ENCODE data around the gene SH2D3C.
"Not testable (repeated sequence)": the region's sequence is repeated elsewhere in the genome, so short reads cannot be mapped to it uniquely, and the experiment has no call there.

Gene SH2D3C

DNA sequence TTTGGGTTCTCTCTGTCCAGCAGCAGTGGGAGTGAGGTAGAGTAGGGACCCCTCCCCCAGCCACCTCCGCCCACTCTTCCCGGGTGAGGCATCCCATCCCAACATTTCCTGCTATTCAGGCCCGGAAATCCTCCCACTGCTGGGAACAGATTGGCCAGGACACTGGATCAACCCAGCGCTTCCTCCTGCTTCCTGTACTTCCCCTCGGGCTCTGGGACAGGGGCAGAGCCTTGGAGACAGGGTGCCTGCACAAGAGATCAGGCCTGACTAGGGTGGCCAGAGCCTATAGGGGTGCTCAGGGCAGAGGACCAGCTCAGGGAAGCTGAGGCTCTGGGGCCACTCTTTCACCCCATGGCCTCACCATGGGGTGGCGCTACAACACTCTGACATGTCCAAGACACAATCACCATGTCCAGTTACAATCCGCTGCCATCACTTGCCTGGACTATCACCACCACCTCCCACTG is 14.5 kb downstream of the SH2D3C start:
- DNase-seq: peak; percentile 17

DNA sequence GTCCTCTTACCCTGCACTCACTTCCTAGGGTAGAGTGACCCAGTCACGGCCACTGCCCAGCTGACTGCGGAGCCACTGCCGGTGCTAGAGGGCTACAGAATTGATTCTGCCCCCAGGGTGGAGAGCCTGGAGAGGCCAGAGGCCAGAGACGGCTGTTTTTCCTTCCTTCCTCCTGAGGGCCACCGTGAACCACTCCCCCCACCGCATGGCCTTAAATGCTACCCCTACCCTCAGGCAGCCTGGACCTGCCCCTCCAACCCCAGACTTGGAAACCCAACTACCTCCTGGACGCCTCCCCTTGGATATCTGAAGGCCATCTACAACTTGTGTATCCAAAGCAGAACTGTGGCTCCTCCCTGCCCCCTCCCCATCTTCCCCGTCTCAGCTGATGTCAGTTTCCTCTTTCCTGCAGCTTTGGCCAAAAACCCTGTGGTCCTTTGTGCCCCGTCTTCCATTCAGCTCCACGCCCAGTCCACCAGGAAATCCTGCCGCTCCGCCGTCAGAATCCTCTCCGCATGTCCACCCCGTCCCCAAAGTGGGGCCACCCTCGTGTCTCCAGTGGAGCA is 16.3 kb downstream of the SH2D3C start:
- no peak for DNase-seq

DNA sequence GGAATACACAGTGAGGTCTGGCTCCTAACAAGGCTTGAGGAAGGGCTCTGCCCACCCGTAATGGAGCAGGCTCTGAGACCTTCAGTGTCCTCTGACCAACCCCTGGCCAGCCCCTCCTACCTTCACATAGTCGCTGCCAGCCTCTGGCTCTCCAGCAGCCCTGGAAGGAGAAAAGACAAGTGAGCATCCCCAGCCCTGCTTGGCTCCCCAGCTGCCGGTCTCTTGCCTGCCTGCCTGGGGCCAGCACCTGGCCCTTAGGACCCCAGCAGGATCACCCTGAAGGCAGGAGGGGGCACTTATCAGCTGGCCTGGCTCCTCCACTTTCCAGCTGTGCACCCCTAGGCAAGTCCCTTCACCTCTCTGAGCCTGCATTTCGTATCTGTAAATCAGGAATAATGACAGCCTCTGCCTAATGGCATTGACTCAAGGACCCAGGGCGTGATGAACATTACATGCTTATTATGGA is 16.9 kb downstream of the SH2D3C start:
- no peak for DNase-seq

DNA sequence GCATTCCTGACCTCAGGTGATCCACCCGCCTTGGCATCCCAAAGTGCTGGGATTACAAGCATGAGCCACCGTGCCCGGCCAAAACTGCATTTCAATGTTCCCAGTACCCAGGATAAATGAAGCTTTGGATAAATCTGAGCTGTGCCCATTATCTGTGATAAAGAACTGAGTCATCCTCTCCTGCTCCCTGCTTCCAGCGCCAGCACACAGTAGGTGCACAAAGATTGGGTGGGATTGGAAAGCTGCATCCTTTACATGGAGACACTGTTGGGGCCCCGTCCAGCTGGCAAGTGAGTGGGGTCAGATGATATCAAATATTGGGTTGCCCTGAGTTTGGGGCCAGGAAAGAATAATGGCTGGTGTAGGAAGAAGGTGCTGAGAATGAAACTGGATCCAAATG is 17.4 kb downstream of the SH2D3C start:
- no peak for DNase-seq

DNA sequence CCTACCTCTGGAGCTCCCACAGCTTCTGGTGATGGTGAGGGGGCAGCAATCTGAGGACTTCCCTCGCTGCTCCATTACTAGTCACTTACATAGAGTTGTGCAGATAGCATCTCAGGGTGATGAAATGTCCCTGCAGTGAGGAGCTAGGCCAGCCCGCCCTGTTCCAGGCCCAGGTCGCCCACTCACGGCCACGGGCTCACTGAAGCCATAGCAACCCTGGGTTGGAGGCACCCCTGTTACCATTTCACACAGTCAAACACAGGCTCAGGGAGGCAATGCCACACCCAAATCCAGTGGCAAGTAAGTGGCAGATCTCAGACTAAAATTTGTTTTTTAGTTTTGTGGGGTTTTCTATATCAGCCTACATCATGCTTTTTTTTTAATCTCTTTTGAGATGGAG is 19.6 kb downstream of the SH2D3C start:
- no peak for DNase-seq

DNA sequence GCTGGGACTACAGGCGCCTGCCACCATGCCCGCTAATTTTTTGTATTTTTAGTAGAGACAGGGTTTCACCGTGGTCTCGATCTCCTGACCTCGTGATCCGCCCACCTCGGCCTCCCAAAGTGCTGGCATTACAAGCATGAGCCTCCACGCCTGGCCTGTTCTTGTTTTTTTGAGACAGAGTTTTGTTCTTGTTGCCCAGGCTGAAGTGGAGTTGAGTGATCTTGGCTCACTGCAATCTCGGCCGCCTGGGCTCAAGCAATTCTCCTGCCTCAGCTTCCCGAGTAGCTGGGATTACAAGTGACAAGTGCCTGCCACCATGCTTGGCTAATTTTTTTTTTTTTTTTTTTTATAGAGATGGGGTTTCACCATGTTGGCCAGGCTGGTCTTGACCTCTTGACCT is 21.7 kb downstream of the SH2D3C start:
- not testable (repeated sequence) for DNase-seq

DNA sequence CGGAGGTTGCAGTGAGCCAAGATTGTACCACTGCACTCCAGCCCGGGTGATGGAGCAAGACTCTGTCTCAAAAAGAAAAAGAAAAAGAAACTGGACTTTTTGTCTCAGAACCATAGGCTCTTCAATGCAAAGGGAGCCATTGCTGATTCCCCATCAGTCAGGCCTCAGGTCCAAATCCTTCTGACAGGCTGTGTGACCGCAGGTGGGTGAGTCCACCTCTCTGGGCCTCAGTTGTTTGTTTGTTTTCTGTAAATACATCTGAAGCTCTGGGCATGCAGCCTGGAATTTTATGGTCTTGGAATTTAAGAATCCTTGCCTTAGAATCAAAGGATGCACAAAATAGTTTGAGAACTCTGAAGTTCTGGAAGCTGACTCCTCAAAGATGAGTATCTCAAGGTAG is 22.2 kb downstream of the SH2D3C start:
- no peak for DNase-seq

DNA sequence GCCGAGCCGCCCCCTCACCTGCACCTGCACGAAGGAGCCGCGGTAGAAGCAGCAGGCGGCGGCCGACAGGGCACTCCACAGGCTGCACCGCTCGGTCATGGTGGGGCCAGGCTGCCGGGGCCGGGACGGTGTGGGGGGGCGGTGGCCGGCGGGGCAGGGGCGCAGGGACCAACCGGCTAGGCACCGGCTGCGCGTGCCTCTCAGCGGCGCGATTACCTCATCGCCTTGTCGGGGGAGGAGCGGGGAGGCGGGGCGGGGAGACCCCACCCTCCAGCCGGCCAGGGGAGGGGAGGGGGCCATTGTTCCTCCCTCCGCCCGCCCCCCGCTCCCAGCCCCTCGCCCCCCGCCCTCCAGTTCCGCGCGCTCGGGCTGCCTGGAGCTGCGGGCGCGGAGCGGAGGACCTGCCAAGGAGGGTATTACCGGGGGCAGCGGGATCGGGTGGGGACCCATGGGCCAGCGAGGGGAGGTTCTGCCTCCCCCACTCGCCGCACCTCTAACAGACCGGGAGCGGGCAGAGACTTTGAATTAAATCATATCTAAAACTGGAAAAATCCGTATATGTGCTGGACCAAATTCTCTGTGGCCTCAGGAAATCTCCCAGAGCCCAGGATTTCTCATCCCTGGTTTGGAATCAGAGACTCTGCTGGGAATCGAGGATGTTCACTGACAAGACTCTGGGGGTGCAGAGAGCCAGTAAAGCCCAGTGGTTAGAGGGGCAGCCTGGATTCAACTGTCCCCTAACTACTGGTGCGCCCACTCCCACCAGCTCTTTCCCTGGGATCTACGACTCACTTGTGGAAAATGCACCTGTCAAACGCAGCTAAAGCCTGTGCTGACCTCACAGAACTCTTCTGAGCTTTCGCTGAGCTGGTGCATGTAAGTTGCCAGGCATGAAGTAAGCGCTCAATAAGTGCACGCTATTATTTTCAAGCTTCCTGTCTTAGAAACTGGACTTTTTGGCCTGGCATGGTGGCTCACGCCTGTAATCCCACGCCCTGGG is 23.1 kb downstream of the SH2D3C start:
- no peak for DNase-seq

DNA sequence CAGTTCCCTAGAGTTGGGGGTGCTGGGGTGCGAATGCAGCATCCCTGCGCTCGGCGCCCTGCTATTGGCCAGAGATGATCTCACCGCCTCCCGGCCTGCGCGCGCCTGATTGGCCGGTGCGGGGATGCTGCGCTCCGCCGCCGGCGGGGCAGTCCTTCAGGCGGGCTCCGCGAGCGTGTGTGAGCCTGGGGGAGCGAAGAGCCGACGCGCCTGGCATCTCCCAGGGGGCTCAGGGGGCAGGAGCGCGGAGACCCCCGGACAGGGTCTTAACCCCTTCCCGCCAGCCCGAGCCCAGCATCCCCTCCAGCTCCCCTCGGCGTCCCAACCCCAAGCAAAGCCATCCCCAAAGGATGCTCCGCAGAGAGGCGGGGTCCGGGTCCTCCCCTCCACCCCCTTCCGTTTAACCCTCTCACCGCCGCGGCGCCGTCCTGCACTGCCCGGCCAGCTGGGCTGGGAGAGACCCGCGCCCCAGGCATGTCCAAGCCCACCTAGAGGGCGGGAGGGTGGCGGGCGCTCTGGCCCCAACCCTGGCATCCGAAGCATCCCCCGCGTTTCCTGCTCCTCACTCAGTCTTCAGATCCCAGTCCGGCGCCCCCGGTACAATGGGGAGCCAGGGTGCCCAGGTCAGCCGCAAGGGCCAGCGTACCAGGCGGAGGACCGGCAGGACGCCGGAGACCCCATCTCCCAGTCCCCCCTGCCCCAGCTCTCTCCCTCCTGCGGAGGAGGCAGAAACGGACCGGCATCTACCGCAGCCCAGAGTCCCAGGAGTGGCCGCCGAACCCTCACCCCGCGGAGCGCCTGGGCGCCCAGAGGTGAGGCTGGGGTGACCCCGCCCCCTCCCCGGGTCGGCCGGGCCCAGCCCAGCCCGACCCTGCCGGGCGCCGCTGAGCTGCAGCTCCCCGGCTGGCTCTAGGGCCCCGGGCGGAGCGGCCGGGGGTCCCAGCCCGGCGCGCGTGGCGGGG is 24.1 kb downstream of the SH2D3C start:
- no peak for DNase-seq

DNA sequence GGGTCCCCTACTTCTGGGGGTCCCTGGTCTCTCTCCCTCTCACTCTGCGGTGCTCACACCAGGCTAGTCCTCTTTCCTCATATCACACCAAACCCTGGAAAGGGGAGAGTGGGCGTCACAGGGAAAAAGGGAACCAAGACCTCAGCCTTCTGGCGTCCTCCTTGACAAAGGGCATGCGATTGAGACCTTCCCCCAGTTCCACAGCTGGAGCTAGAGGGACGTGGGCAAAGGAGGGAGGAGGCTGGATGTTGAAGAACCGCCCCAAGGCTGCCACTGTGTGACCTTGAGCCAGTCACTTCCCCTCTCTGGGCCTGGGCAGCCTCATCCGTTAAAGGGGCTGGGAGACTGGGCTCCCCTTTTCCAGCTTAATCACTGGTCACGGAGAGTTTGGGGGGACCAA is 24.8 kb downstream of the SH2D3C start:
- DNase-seq: no peak

DNA sequence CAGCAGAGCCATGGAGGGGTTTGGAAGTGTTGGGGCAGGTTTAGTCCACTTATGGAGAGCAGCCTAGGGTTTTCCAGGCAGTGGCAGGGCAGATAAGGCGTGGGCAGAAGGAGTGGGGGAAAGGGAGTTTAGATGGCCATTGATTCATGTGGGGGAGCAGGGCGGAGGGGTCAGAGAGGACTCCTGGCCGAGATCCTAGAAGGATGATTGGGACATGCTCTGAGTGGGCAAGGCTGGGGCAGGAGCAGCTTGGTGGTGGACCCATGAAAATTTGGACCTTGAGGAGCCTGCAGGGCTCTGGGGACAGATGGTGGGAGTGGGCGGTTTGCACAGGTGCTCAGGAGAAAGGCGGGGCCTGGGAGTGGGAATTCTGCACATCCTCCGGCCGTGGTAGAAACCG is 25.3 kb downstream of the SH2D3C start:
- no peak for DNase-seq

DNA sequence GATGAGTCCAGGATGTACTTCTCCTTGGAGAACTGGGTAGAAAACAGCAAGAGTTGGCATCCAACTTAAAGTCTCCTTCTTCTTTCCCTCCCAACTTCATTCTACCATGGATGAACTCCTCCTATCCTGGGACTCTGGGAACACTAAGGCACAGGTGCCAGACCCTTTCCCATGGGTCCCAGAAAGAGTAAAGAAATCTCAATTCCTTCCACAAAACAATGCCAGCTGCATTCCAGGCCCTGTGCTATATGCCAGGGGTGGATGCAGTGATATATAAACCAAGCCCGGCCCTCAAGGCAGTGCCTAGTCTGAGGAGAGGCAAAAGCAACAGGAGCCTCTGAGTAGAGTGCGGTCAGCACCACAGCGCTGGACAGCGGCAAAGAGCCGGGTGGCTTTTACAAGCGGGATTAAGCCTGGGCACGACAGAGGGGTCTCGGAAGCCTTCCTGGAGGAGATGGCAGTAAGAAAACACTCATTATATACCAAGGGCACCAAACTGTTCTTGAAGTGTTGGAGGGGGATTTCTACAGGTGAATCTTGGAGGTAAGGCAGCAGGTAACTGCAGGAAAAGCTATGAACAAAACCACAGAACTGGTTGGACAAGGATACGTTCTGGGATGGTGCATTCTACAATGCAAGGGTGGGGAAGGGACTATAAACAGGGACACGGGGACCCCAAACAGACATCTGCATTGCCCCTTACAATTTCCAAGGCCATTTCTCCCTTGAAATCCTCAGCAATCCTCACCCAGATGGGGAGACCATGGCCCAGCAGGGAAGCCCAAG is 27.0 kb downstream of the SH2D3C start:
- no peak for DNase-seq

DNA sequence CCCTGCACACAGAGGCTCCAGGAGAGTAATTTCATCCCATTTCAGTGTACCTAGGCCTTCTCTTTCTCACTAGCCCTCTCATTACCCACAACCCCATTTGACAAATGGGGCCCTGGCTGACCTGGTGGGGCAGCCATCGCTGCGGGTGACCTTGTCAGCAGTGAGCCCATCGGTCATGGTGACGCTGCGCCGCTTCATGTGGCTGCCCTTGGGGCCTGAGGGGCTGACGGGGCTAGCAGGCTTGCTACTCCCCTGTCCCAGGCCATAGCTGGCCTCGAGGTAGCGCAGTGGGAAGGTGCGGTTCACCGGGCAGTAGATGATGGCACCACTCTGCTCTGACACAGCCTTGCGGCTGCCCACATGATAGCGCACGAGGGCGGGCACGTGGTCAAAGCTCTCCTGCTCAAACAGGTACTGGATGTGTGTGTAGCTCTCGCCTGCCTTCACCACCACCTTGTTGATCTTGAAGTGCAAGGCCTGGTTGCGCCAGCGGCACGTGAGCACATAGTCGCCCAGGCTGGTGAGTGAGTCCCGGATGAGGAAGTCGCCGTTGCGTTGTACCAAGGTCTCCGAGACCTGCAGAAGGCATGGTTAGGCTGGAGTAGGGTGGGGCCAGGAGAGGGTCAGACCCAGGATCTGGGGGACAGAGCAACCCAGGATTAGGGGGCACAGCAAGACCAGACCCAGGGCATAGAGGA is 29.2 kb downstream of the SH2D3C start:
- no peak for DNase-seq

DNA sequence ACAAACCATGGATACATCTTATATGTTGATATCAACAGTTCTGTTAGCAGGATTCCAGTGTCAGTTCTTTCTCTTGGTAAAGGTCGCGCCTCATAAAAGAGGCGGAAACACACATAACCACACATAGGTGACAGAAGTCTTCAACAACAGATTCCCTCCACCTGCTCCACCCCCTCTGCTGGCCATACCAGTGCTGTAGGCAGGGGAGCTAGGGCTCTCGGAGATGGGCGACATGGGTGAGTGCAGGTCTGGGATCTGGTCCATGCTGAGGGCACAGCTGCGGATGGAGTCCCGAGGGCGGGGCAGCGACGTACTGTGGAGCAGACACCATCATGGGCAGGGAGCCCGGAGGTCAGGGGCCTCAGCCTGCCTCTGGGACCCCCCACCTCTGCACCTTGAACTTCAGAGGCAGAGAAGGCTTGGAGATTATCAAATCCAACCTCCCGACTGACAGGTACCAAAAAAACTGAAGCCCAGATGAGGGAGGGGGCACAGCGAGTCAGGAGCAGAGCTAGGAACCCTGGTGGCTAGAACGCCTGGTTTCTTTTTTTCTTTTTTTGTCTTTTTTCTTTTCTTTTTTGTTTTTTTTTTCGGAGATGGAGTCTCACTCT is 31.4 kb downstream of the SH2D3C start:
- no peak for DNase-seq

DNA sequence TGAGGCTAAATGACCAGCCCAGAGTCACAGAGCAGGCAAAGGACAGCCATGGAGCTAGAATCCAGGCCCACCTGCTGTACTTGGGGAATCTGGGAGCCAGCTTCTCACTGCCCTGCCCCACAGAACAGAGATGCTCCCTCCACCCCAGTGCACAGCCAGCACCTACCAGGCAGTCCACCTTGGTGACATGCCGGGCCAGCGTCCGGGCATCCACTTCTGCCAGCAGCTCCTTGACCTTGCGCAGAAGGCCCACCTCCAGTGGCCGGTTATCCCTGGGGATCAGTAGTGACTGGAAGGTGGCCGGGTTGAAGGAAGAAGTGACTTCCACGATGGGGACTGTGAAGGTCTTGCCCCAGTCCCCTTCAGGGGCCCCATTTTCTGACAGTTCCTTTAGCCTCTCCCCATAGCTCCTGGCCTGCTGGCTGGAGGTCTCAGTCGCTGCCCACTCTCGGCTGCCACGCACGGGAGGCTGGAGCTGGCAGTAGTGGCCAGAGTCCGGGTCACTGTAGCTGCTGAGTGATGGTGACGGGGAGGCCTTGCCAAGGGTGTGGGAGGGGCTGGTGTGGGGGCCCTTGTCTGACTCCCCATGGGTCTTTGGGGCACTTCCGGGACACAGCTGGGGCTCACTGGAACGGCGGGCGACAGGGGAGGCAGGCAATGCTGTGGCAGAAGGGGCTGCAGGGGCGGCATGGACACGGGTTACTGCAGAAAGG is 33.9 kb downstream of the SH2D3C start:
- no peak for DNase-seq

DNA sequence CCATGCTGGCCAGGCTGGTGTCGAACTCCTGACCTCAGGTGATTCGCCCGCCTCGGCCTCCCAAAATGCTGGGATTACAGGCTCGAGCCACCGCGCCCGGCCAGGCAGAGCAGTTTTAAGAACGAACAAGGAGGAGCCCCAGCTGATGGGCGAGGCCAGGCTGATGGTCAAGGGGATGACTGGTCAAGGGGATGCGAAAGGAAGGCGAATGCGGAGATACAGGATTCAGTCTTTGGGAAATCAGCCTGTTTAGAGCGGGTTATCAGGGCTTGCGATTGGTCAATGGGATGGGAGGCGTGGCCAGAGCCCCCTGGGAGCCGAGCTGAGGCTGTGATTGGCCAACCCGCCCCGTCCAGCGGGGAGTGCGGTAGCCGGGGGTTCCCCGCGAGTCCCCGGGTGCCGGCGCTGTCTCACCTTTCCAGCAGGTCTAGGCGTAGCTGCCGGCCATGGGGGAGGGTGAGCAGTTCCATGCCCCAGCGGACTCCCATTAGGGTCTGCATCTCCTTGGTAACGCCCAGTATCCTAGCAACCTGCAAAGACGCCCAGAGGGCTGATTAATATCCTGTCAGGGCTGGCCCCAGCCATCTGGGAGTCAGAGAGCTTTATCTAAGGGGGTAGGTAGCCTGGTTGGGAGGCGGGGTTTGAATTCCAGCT is 35.9 kb downstream of the SH2D3C start:
- peak; percentile 76 for DNase-seq

DNA sequence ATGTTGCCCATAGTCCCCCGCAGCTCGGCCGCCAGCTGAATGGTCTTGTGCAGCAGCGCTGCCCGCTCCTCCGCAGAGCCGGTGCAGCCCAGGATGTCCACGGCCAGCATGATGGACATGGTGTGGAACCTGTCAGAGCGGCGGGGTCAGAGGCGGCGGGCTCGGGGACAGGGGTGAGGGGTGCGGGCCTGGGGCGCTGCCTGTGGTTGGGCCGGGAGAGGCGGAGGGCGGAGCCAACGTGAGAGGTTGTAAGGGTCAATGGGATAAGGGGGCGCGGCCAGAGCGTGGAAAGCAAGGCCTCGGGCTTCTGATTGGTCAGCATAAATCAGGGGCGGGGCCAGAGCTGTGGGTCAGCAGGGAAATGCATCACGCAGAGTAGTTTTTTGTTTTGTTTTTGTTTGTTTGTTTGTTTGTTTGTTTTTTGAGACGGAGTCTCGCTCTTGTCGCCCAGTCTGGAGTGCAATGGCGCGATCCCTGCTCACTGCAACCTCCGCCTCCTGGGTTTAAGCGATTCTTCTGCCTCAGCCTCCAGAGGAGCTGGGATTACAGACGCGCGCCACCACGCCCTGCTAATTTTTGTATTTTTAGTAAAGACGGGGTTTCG is 36.5 kb downstream of the SH2D3C start:
- DNase-seq: peak; percentile 49

DNA sequence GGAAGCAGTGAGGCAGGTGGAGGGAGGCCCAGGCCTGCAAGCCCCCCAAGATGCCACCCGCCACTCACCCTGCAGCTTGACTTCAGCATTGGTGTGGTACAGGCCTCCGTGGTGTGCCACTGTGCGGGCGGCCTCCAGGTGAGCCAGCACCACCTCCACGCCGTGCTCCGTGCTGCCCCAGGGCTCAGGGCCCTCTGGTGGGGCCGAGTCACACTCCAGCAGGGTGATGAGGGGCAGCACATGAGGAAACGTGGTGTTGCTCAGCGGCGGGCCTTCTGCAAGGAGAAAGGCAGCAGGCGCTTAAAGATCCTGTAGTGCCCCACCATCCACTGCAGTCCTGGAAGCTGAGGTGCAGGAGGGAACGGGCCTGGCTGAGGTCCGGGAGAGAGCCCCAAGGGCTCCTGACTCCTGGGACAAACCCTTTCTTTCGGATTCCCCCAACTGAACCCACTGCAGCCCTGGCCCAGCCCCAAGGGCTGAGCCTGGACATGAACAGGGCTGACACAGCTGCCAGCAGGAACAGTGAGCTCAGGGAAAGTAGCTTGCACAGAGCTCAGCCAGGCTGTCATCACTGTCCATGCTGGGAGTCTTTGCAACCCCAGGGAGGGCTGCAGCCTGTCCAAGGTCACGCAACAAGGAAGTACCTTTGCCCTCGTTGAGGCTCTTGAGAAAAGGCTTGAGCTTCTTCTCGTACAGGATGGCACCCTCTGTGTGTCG is 38.7 kb downstream of the SH2D3C start:
- DNase-seq: no peak

DNA sequence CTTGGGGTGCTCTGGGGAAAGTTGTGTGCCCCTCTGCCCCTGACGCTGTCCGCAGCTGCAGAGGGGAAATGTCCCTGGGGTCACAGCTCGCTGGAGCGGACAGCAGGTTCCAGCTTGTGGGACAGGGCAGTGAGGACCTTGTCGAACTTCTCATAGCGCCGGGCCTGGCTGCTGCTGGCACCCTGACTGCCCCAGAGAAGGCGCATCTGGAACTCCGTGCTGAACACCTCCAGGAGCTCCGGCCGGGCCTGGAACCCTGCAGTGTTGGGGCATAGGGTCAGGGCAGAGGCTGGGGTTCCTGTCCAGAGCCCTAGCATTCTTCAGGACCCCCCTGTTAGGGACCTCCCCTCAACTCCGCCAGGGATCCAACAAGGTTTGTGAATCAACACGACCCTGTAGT is 39.8 kb downstream of the SH2D3C start:
- no peak for DNase-seq

Data from fibroblast of skin of right biceps (primary cell).